Hepatocyte (in vitro differentiated cells): ENCODE data around the gene CD3E. TPM values are rescaled to one million over a fixed set of nuclear protein-coding genes. Genes with fewer than 3 reads are reported as not detected.

ENCODE experiments used
- DNase-seq: peaks from one replicate; pipeline ENCODE4 v3.0.0-alpha.2; 2016; ENCODE audit warnings: low spot score
- H2AFZ ChIP-seq: fragments of 200-600 bp; sonication (generic); 2 replicates; pipeline ENCODE4 v1.6.0; 2016; ENCODE audit warnings: antibody characterized with exemption, mild to moderate bottlenecking
- H3K27ac ChIP-seq: fragments of 200-600 bp; sonication (generic); 2 replicates; pipeline ENCODE4 v1.5.1; 2016; ENCODE audit warnings: mild to moderate bottlenecking
- H3K27me3 ChIP-seq: fragments of 200-600 bp; sonication (generic); 2 replicates; pipeline ENCODE4 v1.6.1; 2016
- H3K36me3 ChIP-seq: fragments of 200-600 bp; sonication (generic); replicated peaks from 2 replicates; pipeline ENCODE4 v1.5.1; 2016; ENCODE audit warnings: low read depth; ENCODE audit not compliant: insufficient read depth
- H3K4me1 ChIP-seq: fragments of 200-600 bp; sonication (generic); 2 replicates; pipeline ENCODE4 v1.5.1; 2016; ENCODE audit warnings: mild to moderate bottlenecking, moderate library complexity; ENCODE audit not compliant: insufficient read depth
- H3K4me2 ChIP-seq: fragments of 200-600 bp; sonication (generic); 2 replicates; pipeline ENCODE4 v1.6.0; 2016
- H3K4me3 ChIP-seq: fragments of 200-600 bp; sonication (generic); 2 replicates; pipeline ENCODE4 v1.5.1; 2016; ENCODE audit warnings: mild to moderate bottlenecking
- H3K79me2 ChIP-seq: fragments of 200-600 bp; sonication (generic); 2 replicates; pipeline ENCODE4 v1.6.0; 2017; ENCODE audit warnings: mild to moderate bottlenecking
- H3K9me2 ChIP-seq: fragments of 200-600 bp; sonication (generic); replicated peaks from 2 replicates; pipeline ENCODE4 v1.6.0; 2017; ENCODE audit warnings: mild to moderate bottlenecking; ENCODE audit not compliant: insufficient read depth
- H3K9me3 ChIP-seq: fragments of 200-600 bp; sonication (generic); 2 replicates; pipeline ENCODE4 v1.5.1; 2016; ENCODE audit warnings: low read depth, mild to moderate bottlenecking
- H4K20me1 ChIP-seq: fragments of 200-600 bp; sonication (generic); 2 replicates; pipeline ENCODE4 v1.6.0; 2016; ENCODE audit warnings: mild to moderate bottlenecking; ENCODE audit not compliant: insufficient read depth, poor library complexity, severe bottlenecking
- CTCF ChIP-seq: fragments of 200-600 bp; sonication (generic); IDR thresholded peaks from 2 replicates; pipeline ENCODE4 v1.5.1; 2016; ENCODE audit warnings: antibody characterized with exemption, mild to moderate bottlenecking; ENCODE audit not compliant: poor library complexity
- EZH2 ChIP-seq: fragments of 200-600 bp; sonication (generic); IDR thresholded peaks from 2 replicates; pipeline ENCODE4 v1.6.1; 2016; ENCODE audit warnings: antibody characterized with exemption, mild to moderate bottlenecking, borderline replicate concordance
- EZH2phosphoT487 ChIP-seq: fragments of 200-600 bp; sonication (generic); IDR thresholded peaks from one replicate; pipeline ENCODE4 v1.6.1; 2018; ENCODE audit warnings: antibody characterized with exemption, mild to moderate bottlenecking, low read depth, moderate library complexity; ENCODE audit not compliant: unreplicated experiment, severe bottlenecking
- WGBS: methylation state at CpG from one replicate; pipeline ENCODE4 v1.1.6; 2016; ENCODE audit warnings: low lambda C conversion rate; ENCODE audit errors: missing lambda C conversion rate; 5-methylcytosine and 5-hydroxymethylcytosine counted together
- polyA plus RNA-seq: library from polyadenylated mRNA; unstranded; fragments of >200 nt; fragmentation: Nextera tagmentation; extraction: Ambion mirVana; gene quantifications from 2 replicates; pipeline ENCODE4 v1.2.1, GENCODE V29; 2016
- total RNA-seq: library from RNA; depleted of rRNA; stranded (reverse); fragments of >200 nt; gene quantifications from 2 replicates; pipeline ENCODE4 v1.2.3, GENCODE V29; 2014

CD3E gene
- total and polyA plus RNA-seq, 2 experiments from 2014 or later: not detected

- Histone ChIP-seq H3K36me3 (no peaks in the 10 kb centered on the region), H3K9me2 (no peaks in the 10 kb centered on the region), H3K4me1 (no peaks in the 10 kb centered on the region), H3K27me3 (peaks cover 4% of the 10 kb centered on the region), H3K4me2 (no peak overlapping the region), H2AFZ (no peak overlapping the region), H3K4me3 (no peak overlapping the region), H3K9me3 (no peaks in the 10 kb centered on the region), H4K20me1 (no peaks in the 10 kb centered on the region), H3K27ac (no peak overlapping the region), H3K79me2 (no peaks in the 10 kb centered on the region)
- TF ChIP-seq EZH2phosphoT487 (no peak), CTCF (no peak), EZH2 (no peak)
- no peak for DNase-seq
- WGBS: 67% methylated on average over 5 of the region's 5 CpGs
Observed at GRCh38 chr11:118295199-118295598, 9.3 kb upstream of the CD3E start.

- WGBS: 49% methylated on average over 3 of the region's 3 CpGs
- peak; percentile 67 for DNase-seq
- H3K9me3 ChIP-seq: no peaks in the 10 kb centered on the region
- no peaks in the 10 kb centered on the region for H3K79me2 ChIP-seq
- H4K20me1 ChIP-seq: no peaks in the 10 kb centered on the region
- no peak overlapping the region for H2AFZ ChIP-seq
- H3K4me1 ChIP-seq: no peaks in the 10 kb centered on the region
- H3K36me3 ChIP-seq: no peaks in the 10 kb centered on the region
- no peak overlapping the region for H3K4me2 ChIP-seq
- no peaks in the 10 kb centered on the region for H3K9me2 ChIP-seq
- no peak overlapping the region for H3K4me3 ChIP-seq
- peaks cover 4% of the 10 kb centered on the region for H3K27me3 ChIP-seq
- H3K27ac ChIP-seq: no peak overlapping the region
- TF ChIP-seq CTCF (peak; percentile 56), EZH2phosphoT487 (no peak)
Observed at GRCh38 chr11:118295815-118296454, 8.6 kb upstream of the CD3E start.

- Histone ChIP-seq H3K36me3 (no peaks in the 10 kb centered on the region), H3K9me2 (no peaks in the 10 kb centered on the region), H3K9me3 (no peaks in the 10 kb centered on the region), H4K20me1 (no peaks in the 10 kb centered on the region), H3K27ac (no peak overlapping the region), H2AFZ (no peak overlapping the region), H3K4me2 (no peak overlapping the region), H3K79me2 (no peaks in the 10 kb centered on the region), H3K27me3 (peaks cover 12% of the 10 kb centered on the region), H3K4me3 (no peak overlapping the region), H3K4me1 (no peaks in the 10 kb centered on the region)
- 71% methylated on average over 8 of the region's 8 CpGs for WGBS
- DNase-seq: no peak
- TF ChIP-seq CTCF (no peak), EZH2phosphoT487 (no peak), EZH2 (no peak)
Observed at GRCh38 chr11:118301600-118302195, 2.8 kb upstream of the CD3E start.
